Ascending aorta (tissue), 2 donors: ENCODE measurements around the gene MRPS6. TPM values are rescaled to one million over a fixed set of nuclear protein-coding genes. Genes with fewer than 3 reads are reported as not detected.

Experiments used
- DNase-seq, 2 donors: peaks; one replicate each; pipeline ENCODE4 v3.0.0-alpha.2; 2019; ENCODE audit warnings: low spot score in 2 of 2
- H3K27ac ChIP-seq, 2 donors: fragments of 200-600 bp; sonication (generic); one replicate each; pipeline ENCODE4 v1.5.1; 2016 to 2017; ENCODE audit warnings: mild to moderate bottlenecking in 1 of 2
- H3K27me3 ChIP-seq: fragments of 200-600 bp; sonication (generic); one replicate; pipeline ENCODE4 v1.5.1; 2017
- H3K36me3 ChIP-seq, 2 donors: fragments of 200-600 bp; sonication (generic); one replicate each; pipeline ENCODE4 v1.5.1; 2016
- H3K4me1 ChIP-seq, 2 donors: fragments of 200-600 bp; sonication (generic); one replicate each; pipeline ENCODE4 v1.5.1; 2016 to 2017; ENCODE audit warnings: mild to moderate bottlenecking in 1 of 2
- H3K4me3 ChIP-seq, 2 donors: fragments of 200-600 bp; sonication (generic); one replicate each; pipeline ENCODE4 v1.5.1; 2016 to 2017; ENCODE audit warnings: mild to moderate bottlenecking in 1 of 2
- H3K9me3 ChIP-seq, 2 donors: fragments of 200-600 bp; sonication (generic); one replicate each; pipeline ENCODE4 v1.5.1; 2016
- CTCF ChIP-seq, 3 experiments: fragments of 200-600 bp in 2 of 3; fragments of 450-650 bp in 1 of 3; sonication (generic) in 2 of 3; IDR thresholded peaks; one replicate each; pipeline ENCODE4 v1.5.1; 2016 to 2019; ENCODE audit warnings: antibody characterized with exemption in 3 of 3, mild to moderate bottlenecking in 1 of 3, moderate library complexity in 1 of 3
- intact Hi-C: fragments of 100-400 bp; cut with DNase I; formaldehyde crosslinking; loops from one replicate; pipeline ENCODE4 v1.15.1; 2023
- total RNA-seq: library from RNA; depleted of rRNA; stranded (reverse); fragments of >200 nt; gene quantifications from one replicate; pipeline ENCODE4 v1.1.0, GENCODE V29; 2016

The MRPS6 gene
- total RNA-seq, 1 donor from 2014 or later: 17.8 TPM

GRCh38 chr21:34093083-34093482, 19.7 kb downstream of the MRPS6 start:
- no peaks in the 10 kb centered on the region for H3K9me3 ChIP-seq
- intact Hi-C loops: loop anchor here (5.0 kb wide), 1 partner anchor 34 kb away; no protein-coding TSS in a partner anchor
- H3K27me3 ChIP-seq: no peaks in the 10 kb centered on the region
- H3K4me1 ChIP-seq: peaks cover 4 to 42% of the 10 kb centered on the region in 2 donors
- DNase-seq: no peak
- H3K27ac ChIP-seq: peak overlapping the region; percentile 6 to 33
- no peak for TF ChIP-seq CTCF (IDR thresholded peaks at IDR 0.05)
- peaks cover 14 to 21% of the 10 kb centered on the region in 2 donors for H3K36me3 ChIP-seq
- H3K4me3 ChIP-seq: peak overlapping the region in 1 of 2 donors; percentile 1

- intact Hi-C loops: loop anchor here (5.0 kb wide), 1 partner anchor 32 kb away; no protein-coding TSS in a partner anchor
- Histone ChIP-seq H3K9me3 (no peaks in the 10 kb centered on the region), H3K4me3 (no peak overlapping the region), H3K27ac (no peak overlapping the region), H3K36me3 (peaks cover 14 to 21% of the 10 kb centered on the region in 2 donors), H3K4me1 (peaks cover 0 to 45% of the 10 kb centered on the region in 2 donors), H3K27me3 (no peaks in the 10 kb centered on the region)
- DNase-seq: no peak
- no peak for TF ChIP-seq CTCF (IDR thresholded peaks at IDR 0.05)
Observed at GRCh38 chr21:34094949-34095348, 21.6 kb downstream of the MRPS6 start.

- intact Hi-C loops: no loop called here
Observed at GRCh38 chr21:34097442-34097841, 24.1 kb downstream of the MRPS6 start.

GRCh38 chr21:34100337-34100736, 27.0 kb downstream of the MRPS6 start:
- DNase-seq: no peak
- Histone ChIP-seq H3K36me3 (peaks cover 8 to 17% of the 10 kb centered on the region in 2 donors), H3K4me3 (peak overlapping the region in 1 of 2 donors; percentile 19), H3K27me3 (no peaks in the 10 kb centered on the region), H3K9me3 (no peaks in the 10 kb centered on the region), H3K4me1 (peaks cover 4 to 51% of the 10 kb centered on the region in 2 donors), H3K27ac (peak overlapping the region; percentile 50 to 58)
- no peak for TF ChIP-seq CTCF (IDR thresholded peaks at IDR 0.05)
- intact Hi-C loops: loop anchor here (2.0 kb wide), 1 partner anchor 22 kb away; no protein-coding TSS in a partner anchor

More at GRCh38 chr21:34097442-34097841, 24.1 kb downstream of the MRPS6 start:
- H3K27me3 ChIP-seq: no peaks in the 10 kb centered on the region
- TF ChIP-seq CTCF (IDR thresholded peaks at IDR 0.05): no peak
- H3K4me1 ChIP-seq: peaks cover 4 to 52% of the 10 kb centered on the region in 2 donors
- H3K27ac ChIP-seq: peak overlapping the region; percentile 31 to 37
- H3K9me3 ChIP-seq: no peaks in the 10 kb centered on the region
- H3K36me3 ChIP-seq: peaks cover 14 to 21% of the 10 kb centered on the region in 2 donors
- no peak for DNase-seq
- H3K4me3 ChIP-seq: no peak overlapping the region

GRCh38 chr21:34100790-34101189, 27.4 kb downstream of the MRPS6 start:
- H3K27ac ChIP-seq: peak overlapping the region; percentile 50 to 58
- H3K36me3 ChIP-seq: peaks cover 3 to 12% of the 10 kb centered on the region in 2 donors
- no peak for TF ChIP-seq CTCF (IDR thresholded peaks at IDR 0.05)
- H3K4me1 ChIP-seq: peaks cover 4 to 51% of the 10 kb centered on the region in 2 donors
- H3K27me3 ChIP-seq: no peaks in the 10 kb centered on the region
- intact Hi-C loops: loop anchor here (2.0 kb wide), 1 partner anchor 22 kb away; no protein-coding TSS in a partner anchor
- H3K9me3 ChIP-seq: no peaks in the 10 kb centered on the region
- no peak for DNase-seq
- H3K4me3 ChIP-seq: peak overlapping the region in 1 of 2 donors; percentile 19
